ENCODE data around the gene NBL1.

- TF ChIP-seq CTCF (conservative IDR thresholded peaks at IDR 0.05; ENCODE audit: low read depth, low read length) = no peak
- no peak for TF ChIP-seq EZH2phosphoT487 (IDR thresholded peaks at IDR 0.05; ENCODE audit: borderline replicate concordance, low read length)
These were observed 4.1 kb downstream of the NBL1 start for GRCh38 chr1:19648239-19648638.

Measured in PC-3 (cell line).